HEK293 (cell line): ENCODE data around the gene RNF41.

Experiments
- HOXA7 ChIP-seq: sonication (generic); formaldehyde crosslinking; IDR thresholded peaks from 2 replicates; pipeline ENCODE4 v1.8.1; 2022; ENCODE audit warnings: missing genetic modification reagents, borderline replicate concordance
- KLF9 ChIP-seq: fragments of 450-650 bp; formaldehyde crosslinking; IDR thresholded peaks from 2 replicates; pipeline ENCODE4 v1.5.1; 2016; ENCODE audit warnings: missing biosample characterization, missing genetic modification characterization, low read depth
- MYNN ChIP-seq: fragments of 450-650 bp; formaldehyde crosslinking; IDR thresholded peaks from 2 replicates; pipeline ENCODE4 v1.5.1; 2016; ENCODE audit warnings: missing biosample characterization, missing genetic modification characterization, borderline replicate concordance
- SP3 ChIP-seq: fragments of 450-650 bp; formaldehyde crosslinking; IDR thresholded peaks from 2 replicates; pipeline ENCODE4 v1.5.1; 2016; ENCODE audit warnings: missing biosample characterization, missing genetic modification characterization
- YY1 ChIP-seq: fragments of 450-650 bp; formaldehyde crosslinking; IDR thresholded peaks from 2 replicates; pipeline ENCODE4 v1.5.1; 2018; ENCODE audit warnings: missing biosample characterization, missing genetic modification characterization
- ZBTB21 ChIP-seq: fragments of 450-650 bp; formaldehyde crosslinking; IDR thresholded peaks from 2 replicates; pipeline ENCODE4 v1.5.1; 2017; ENCODE audit warnings: missing biosample characterization, missing genetic modification characterization
- ZNF133 ChIP-seq: fragments of 450-650 bp; formaldehyde crosslinking; IDR thresholded peaks from 2 replicates; pipeline ENCODE4 v1.5.1; 2016; ENCODE audit warnings: missing biosample characterization, missing genetic modification characterization
- ZNF146 ChIP-seq: fragments of 450-650 bp; formaldehyde crosslinking; IDR thresholded peaks from 2 replicates; pipeline ENCODE4 v1.5.1; 2016; ENCODE audit warnings: missing biosample characterization, missing genetic modification characterization
- ZNF2 ChIP-seq: fragments of 450-650 bp; formaldehyde crosslinking; IDR thresholded peaks from 2 replicates; pipeline ENCODE4 v1.5.1; 2016; ENCODE audit warnings: missing biosample characterization, missing genetic modification characterization
- ZNF221 ChIP-seq: fragments of 450-650 bp; formaldehyde crosslinking; IDR thresholded peaks from 2 replicates; pipeline ENCODE4 v1.5.1; 2017; ENCODE audit warnings: missing biosample characterization, missing genetic modification characterization, borderline replicate concordance
- ZNF292 ChIP-seq: fragments of 450-650 bp; formaldehyde crosslinking; IDR thresholded peaks from 2 replicates; pipeline ENCODE4 v1.5.1; 2016; ENCODE audit warnings: low read depth, missing biosample characterization, missing genetic modification characterization, borderline replicate concordance
- ZNF302 ChIP-seq: fragments of 450-650 bp; formaldehyde crosslinking; IDR thresholded peaks from 2 replicates; pipeline ENCODE4 v1.5.1; 2016; ENCODE audit warnings: missing biosample characterization, missing genetic modification characterization, low read depth
- ZNF501 ChIP-seq: fragments of 450-650 bp; formaldehyde crosslinking; IDR thresholded peaks from 2 replicates; pipeline ENCODE4 v1.5.1; 2016; ENCODE audit warnings: missing biosample characterization, missing genetic modification characterization
- ZNF571 ChIP-seq: fragments of 450-650 bp; formaldehyde crosslinking; IDR thresholded peaks from 2 replicates; pipeline ENCODE4 v1.5.0; 2017; ENCODE audit warnings: missing biosample characterization, missing genetic modification characterization
- ZNF621 ChIP-seq: fragments of 450-650 bp; formaldehyde crosslinking; IDR thresholded peaks from 2 replicates; pipeline ENCODE4 v1.5.1; 2017; ENCODE audit warnings: missing biosample characterization, missing genetic modification characterization
- ZNF843 ChIP-seq: fragments of 450-650 bp; formaldehyde crosslinking; IDR thresholded peaks from 2 replicates; pipeline ENCODE4 v1.5.1; 2016; ENCODE audit warnings: missing biosample characterization, missing genetic modification characterization
- TF ChIP-seq, protein P1 (sequence below): fragments of 450-650 bp; formaldehyde crosslinking; IDR thresholded peaks from 2 replicates; pipeline ENCODE4 v1.5.1; 2016; ENCODE audit warnings: missing biosample characterization, missing genetic modification characterization
- TF ChIP-seq, protein P2 (sequence below): fragments of 450-650 bp; formaldehyde crosslinking; IDR thresholded peaks from 2 replicates; pipeline ENCODE4 v1.5.1; 2016; ENCODE audit warnings: missing biosample characterization, missing genetic modification characterization
- TF ChIP-seq, protein P3 (sequence below): fragments of 450-650 bp; formaldehyde crosslinking; IDR thresholded peaks from 2 replicates; pipeline ENCODE4 v1.5.1; 2016; ENCODE audit warnings: missing biosample characterization, missing genetic modification characterization
- TF ChIP-seq, protein P4 (sequence below): fragments of 450-650 bp; formaldehyde crosslinking; IDR thresholded peaks from 2 replicates; pipeline ENCODE4 v1.5.1; 2016; ENCODE audit warnings: missing biosample characterization, missing genetic modification characterization
- TF ChIP-seq, protein P5 (sequence below): fragments of 450-650 bp; formaldehyde crosslinking; conservative IDR thresholded peaks from 2 replicates; pipeline ENCODE4 v1.5.1; 2016; ENCODE audit warnings: low read depth, missing biosample characterization, missing genetic modification characterization
- TF ChIP-seq, protein P6 (sequence below): fragments of 450-650 bp; formaldehyde crosslinking; IDR thresholded peaks from 2 replicates; pipeline ENCODE4 v1.5.1; 2016; ENCODE audit warnings: missing biosample characterization, missing genetic modification characterization
- TF ChIP-seq, protein P7 (sequence below): fragments of 450-650 bp; formaldehyde crosslinking; IDR thresholded peaks from 2 replicates; pipeline ENCODE4 v1.5.1; 2016; ENCODE audit warnings: missing biosample characterization, missing genetic modification characterization, low read depth

The RNF41 gene

DNA sequence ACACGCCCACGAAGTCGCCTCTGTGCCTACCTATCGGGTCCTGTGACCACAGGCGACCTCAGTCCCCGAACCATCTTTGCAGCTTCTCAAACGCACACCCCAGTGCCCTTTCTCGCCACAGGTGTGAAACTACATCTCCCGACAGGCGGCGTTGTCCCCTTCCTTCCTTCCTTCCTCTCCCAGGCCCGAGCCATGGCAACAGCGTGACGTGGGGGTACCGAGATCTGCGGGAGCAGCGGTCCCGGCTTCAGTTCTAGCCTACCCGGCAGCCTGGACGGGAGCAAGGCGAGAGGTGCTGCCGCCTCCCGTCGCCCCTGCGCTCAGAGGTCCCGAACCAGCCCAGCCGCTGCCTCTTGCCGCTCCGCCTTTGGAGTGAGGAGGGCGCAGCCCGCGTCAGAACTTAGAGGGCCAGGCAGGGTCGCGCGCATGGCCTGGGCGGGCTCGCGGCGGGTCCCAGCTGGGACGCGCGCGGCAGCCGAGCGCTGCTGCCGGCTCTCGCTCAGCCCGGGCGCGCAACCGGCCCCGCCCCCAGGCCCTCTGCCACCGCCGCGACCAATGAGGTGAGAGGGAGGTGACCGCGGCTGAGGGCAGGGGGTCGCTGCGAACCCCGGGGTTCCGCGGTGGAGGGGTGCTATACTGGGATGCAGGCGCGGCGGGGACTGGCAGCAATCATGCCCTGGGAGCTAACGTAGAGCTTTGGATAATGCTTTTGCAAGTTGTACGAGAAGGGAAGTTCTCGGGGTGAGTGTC lies 45.1 kb upstream of the RNF41 start, which contains the start of gene COQ10A (continued):
- TF ChIP-seq, protein P1, sequence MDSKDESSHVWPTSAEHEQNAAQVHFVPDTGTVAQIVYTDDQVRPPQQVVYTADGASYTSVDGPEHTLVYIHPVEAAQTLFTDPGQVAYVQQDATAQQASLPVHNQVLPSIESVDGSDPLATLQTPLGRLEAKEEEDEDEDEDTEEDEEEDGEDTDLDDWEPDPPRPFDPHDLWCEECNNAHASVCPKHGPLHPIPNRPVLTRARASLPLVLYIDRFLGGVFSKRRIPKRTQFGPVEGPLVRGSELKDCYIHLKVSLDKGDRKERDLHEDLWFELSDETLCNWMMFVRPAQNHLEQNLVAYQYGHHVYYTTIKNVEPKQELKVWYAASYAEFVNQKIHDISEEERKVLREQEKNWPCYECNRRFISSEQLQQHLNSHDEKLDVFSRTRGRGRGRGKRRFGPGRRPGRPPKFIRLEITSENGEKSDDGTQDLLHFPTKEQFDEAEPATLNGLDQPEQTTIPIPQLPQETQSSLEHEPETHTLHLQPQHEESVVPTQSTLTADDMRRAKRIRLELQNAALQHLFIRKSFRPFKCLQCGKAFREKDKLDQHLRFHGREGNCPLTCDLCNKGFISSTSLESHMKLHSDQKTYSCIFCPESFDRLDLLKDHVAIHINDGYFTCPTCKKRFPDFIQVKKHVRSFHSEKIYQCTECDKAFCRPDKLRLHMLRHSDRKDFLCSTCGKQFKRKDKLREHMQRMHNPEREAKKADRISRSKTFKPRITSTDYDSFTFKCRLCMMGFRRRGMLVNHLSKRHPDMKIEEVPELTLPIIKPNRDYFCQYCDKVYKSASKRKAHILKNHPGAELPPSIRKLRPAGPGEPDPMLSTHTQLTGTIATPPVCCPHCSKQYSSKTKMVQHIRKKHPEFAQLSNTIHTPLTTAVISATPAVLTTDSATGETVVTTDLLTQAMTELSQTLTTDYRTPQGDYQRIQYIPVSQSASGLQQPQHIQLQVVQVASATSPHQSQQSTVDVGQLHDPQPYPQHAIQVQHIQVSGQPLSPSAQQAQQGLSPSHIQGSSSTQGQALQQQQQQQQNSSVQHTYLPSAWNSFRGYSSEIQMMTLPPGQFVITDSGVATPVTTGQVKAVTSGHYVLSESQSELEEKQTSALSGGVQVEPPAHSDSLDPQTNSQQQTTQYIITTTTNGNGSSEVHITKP (tag by site-specific recombination) = peak; percentile 92
- peak; percentile 65; the same call in 1 of the 2 replicates for TF ChIP-seq YY1 (tag by site-specific recombination)
- peak; percentile 31; the same call in 1 of the 2 replicates for TF ChIP-seq ZNF146 (tag by site-specific recombination)
- TF ChIP-seq, protein P2, sequence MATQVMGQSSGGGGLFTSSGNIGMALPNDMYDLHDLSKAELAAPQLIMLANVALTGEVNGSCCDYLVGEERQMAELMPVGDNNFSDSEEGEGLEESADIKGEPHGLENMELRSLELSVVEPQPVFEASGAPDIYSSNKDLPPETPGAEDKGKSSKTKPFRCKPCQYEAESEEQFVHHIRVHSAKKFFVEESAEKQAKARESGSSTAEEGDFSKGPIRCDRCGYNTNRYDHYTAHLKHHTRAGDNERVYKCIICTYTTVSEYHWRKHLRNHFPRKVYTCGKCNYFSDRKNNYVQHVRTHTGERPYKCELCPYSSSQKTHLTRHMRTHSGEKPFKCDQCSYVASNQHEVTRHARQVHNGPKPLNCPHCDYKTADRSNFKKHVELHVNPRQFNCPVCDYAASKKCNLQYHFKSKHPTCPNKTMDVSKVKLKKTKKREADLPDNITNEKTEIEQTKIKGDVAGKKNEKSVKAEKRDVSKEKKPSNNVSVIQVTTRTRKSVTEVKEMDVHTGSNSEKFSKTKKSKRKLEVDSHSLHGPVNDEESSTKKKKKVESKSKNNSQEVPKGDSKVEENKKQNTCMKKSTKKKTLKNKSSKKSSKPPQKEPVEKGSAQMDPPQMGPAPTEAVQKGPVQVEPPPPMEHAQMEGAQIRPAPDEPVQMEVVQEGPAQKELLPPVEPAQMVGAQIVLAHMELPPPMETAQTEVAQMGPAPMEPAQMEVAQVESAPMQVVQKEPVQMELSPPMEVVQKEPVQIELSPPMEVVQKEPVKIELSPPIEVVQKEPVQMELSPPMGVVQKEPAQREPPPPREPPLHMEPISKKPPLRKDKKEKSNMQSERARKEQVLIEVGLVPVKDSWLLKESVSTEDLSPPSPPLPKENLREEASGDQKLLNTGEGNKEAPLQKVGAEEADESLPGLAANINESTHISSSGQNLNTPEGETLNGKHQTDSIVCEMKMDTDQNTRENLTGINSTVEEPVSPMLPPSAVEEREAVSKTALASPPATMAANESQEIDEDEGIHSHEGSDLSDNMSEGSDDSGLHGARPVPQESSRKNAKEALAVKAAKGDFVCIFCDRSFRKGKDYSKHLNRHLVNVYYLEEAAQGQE = no peak
- no peak for TF ChIP-seq ZNF571
- TF ChIP-seq, protein P3, sequence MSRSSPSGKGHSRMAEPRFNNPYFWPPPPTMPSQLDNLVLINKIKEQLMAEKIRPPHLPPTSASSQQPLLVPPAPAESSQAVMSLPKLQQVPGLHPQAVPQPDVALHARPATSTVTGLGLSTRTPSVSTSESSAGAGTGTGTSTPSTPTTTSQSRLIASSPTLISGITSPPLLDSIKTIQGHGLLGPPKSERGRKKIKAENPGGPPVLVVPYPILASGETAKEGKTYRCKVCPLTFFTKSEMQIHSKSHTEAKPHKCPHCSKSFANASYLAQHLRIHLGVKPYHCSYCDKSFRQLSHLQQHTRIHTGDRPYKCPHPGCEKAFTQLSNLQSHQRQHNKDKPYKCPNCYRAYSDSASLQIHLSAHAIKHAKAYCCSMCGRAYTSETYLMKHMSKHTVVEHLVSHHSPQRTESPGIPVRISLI (tag by site-specific recombination) = no peak
- TF ChIP-seq, protein P4, sequence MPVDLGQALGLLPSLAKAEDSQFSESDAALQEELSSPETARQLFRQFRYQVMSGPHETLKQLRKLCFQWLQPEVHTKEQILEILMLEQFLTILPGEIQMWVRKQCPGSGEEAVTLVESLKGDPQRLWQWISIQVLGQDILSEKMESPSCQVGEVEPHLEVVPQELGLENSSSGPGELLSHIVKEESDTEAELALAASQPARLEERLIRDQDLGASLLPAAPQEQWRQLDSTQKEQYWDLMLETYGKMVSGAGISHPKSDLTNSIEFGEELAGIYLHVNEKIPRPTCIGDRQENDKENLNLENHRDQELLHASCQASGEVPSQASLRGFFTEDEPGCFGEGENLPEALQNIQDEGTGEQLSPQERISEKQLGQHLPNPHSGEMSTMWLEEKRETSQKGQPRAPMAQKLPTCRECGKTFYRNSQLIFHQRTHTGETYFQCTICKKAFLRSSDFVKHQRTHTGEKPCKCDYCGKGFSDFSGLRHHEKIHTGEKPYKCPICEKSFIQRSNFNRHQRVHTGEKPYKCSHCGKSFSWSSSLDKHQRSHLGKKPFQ = no peak
- TF ChIP-seq ZNF302 (tag by site-specific recombination) = no peak
- TF ChIP-seq, protein P5, sequence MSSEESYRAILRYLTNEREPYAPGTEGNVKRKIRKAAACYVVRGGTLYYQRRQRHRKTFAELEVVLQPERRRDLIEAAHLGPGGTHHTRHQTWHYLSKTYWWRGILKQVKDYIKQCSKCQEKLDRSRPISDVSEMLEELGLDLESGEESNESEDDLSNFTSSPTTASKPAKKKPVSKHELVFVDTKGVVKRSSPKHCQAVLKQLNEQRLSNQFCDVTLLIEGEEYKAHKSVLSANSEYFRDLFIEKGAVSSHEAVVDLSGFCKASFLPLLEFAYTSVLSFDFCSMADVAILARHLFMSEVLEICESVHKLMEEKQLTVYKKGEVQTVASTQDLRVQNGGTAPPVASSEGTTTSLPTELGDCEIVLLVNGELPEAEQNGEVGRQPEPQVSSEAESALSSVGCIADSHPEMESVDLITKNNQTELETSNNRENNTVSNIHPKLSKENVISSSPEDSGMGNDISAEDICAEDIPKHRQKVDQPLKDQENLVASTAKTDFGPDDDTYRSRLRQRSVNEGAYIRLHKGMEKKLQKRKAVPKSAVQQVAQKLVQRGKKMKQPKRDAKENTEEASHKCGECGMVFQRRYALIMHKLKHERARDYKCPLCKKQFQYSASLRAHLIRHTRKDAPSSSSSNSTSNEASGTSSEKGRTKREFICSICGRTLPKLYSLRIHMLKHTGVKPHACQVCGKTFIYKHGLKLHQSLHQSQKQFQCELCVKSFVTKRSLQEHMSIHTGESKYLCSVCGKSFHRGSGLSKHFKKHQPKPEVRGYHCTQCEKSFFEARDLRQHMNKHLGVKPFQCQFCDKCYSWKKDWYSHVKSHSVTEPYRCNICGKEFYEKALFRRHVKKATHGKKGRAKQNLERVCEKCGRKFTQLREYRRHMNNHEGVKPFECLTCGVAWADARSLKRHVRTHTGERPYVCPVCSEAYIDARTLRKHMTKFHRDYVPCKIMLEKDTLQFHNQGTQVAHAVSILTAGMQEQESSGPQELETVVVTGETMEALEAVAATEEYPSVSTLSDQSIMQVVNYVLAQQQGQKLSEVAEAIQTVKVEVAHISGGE (tag by site-specific recombination) = peak; percentile 84
- TF ChIP-seq, protein P6, sequence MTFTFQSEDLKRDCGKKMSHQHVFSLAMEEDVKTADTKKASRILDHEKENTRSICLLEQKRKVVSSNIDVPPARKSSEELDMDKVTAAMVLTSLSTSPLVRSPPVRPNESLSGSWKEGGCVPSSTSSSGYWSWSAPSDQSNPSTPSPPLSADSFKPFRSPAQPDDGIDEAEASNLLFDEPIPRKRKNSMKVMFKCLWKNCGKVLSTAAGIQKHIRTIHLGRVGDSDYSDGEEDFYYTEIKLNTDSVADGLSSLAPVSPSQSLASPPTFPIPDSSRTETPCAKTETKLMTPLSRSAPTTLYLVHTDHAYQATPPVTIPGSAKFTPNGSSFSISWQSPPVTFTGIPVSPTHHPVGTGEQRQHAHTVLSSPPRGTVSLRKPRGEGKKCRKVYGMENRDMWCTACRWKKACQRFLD (tag by site-specific recombination) = no peak
- TF ChIP-seq, protein P7, sequence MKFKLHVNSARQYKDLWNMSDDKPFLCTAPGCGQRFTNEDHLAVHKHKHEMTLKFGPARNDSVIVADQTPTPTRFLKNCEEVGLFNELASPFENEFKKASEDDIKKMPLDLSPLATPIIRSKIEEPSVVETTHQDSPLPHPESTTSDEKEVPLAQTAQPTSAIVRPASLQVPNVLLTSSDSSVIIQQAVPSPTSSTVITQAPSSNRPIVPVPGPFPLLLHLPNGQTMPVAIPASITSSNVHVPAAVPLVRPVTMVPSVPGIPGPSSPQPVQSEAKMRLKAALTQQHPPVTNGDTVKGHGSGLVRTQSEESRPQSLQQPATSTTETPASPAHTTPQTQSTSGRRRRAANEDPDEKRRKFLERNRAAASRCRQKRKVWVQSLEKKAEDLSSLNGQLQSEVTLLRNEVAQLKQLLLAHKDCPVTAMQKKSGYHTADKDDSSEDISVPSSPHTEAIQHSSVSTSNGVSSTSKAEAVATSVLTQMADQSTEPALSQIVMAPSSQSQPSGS (tag by site-specific recombination) = no peak
- no peak for TF ChIP-seq ZNF292 (tag by site-specific recombination)
- no peak for TF ChIP-seq ZNF221 (tag by site-specific recombination)
- no peak for TF ChIP-seq HOXA7 (CRISPR knock-in tag)
- TF ChIP-seq ZNF621 (tag by site-specific recombination) = no peak
- TF ChIP-seq MYNN (tag by site-specific recombination) = no peak
- peak; percentile 95 for TF ChIP-seq ZNF501 (tag by site-specific recombination)
- TF ChIP-seq KLF9 (tag by site-specific recombination) = peak; percentile 37; the same call in 1 of the 2 replicates
- TF ChIP-seq ZNF133 (tag by site-specific recombination) = no peak
- TF ChIP-seq ZNF2 (tag by site-specific recombination) = peak; percentile 95
- TF ChIP-seq ZBTB21 (tag by site-specific recombination) = peak; percentile 81
- TF ChIP-seq ZNF843 (tag by site-specific recombination) = peak; percentile 61; the same call in 1 of the 2 replicates
- TF ChIP-seq SP3 (tag by site-specific recombination) = peak; percentile 64
